ENCODE results near the gene NT5DC4. TPM values are rescaled to one million over a fixed set of nuclear protein-coding genes. Genes with fewer than 3 reads are reported as not detected.

The NT5DC4 gene
- total RNA-seq, 1 experiment from 2014 or later: 0.22 TPM

GRCh38 chr2:112682101-112682500, 38.7 kb upstream of the NT5DC4 start:
- POLR2A ChIA-PET: no interaction called here
- Histone ChIP-seq H3K36me3 (ENCODE audit: control insufficient read depth in 1 of 2, insufficient read depth in 2 of 2, low read length in 2 of 2) (no peaks in the 10 kb centered on the region), H3K9ac (ENCODE audit: low read length) (no peak overlapping the region), H2AFZ (ENCODE audit: low read depth, low read length, poor library complexity, severe bottlenecking) (no peak overlapping the region), H3K9me3 (ENCODE audit: control insufficient read depth in 1 of 2, insufficient read depth in 1 of 2, low read depth in 1 of 2, low read length in 2 of 2) (no peaks in the 10 kb centered on the region), H3K4me1 (ENCODE audit: control insufficient read depth in 1 of 2, insufficient read depth in 2 of 2, low read length in 2 of 2) (peaks cover 0 to 8% of the 10 kb centered on the region in 2 experiments; a peak in 1 of 4 replicates), H3K27ac (ENCODE audit: low read depth, low read length) (no peak overlapping the region), H3K27me3 (ENCODE audit: insufficient read depth, low read length) (no peaks in the 10 kb centered on the region), H3K4me2 (ENCODE audit: low read length) (no peak overlapping the region), H3K9me2 (ENCODE audit: insufficient read depth) (no peaks in the 10 kb centered on the region), H3K4me3 (replicated peaks in 1 of 2; ENCODE audit: low read depth in 1 of 2, low read length in 2 of 2) (no peak overlapping the region), H4K20me1 (ENCODE audit: insufficient read depth) (no peaks in the 10 kb centered on the region), H3K79me2 (ENCODE audit: insufficient read depth, low read length) (no peaks in the 10 kb centered on the region)
- RAD21 ChIA-PET (ENCODE audit: low non-redundant PET in 1 of 2, low total read pairs in 2 of 2, uncharacterized antibody in 2 of 2, unreplicated experiment in 2 of 2): no interaction called here
- intact Hi-C loops (cut with micrococcal nuclease): no loop called here
- no TSS peak for BruUV-seq (replicated peaks)
- TF ChIP-seq, protein P1, sequence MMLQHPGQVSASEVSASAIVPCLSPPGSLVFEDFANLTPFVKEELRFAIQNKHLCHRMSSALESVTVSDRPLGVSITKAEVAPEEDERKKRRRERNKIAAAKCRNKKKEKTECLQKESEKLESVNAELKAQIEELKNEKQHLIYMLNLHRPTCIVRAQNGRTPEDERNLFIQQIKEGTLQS (IDR thresholded peaks at IDR 0.05): no peak
- TF ChIP-seq CBX3 (IDR thresholded peaks at IDR 0.05; ENCODE audit: low read depth) (no peak), ELF1 (IDR thresholded peaks at IDR 0.05; ENCODE audit: borderline replicate concordance, low read depth) (no peak), REST (IDR thresholded peaks at IDR 0.05; ENCODE audit: low read depth) (no peak), JUND (IDR thresholded peaks at IDR 0.05) (no peak)
- ATAC-seq (no peak), DNase-seq (ENCODE audit: low read depth, low spot score) (no peak)
- CTCF ChIA-PET: interaction anchor here (1.2 kb wide), 1 partner anchor 11 kb away, joined by 4 read pairs; no protein-coding TSS in a partner anchor
